Fibroblast of lung (primary cell): Measurements from ENCODE around the gene PPP3R1. TPM values are rescaled to one million over a fixed set of nuclear protein-coding genes. Genes with fewer than 3 reads are reported as not detected.
A peak's percentile ranks its signal among the peaks of the same experiment; 100 is the strongest.

Source experiments
- DNase-seq, 2 donors: peaks; one replicate each; pipeline versions ENCODE4 v3.0.0 to v3.0.0-alpha.2; 2010; ENCODE audit warnings: low read depth in 2 of 2
- H2AFZ ChIP-seq: 2 replicates; pipeline ENCODE4 v1.5.1; 2012; ENCODE audit warnings: low read length, control low read depth, inconsistent platforms
- H3K27ac ChIP-seq: 2 replicates; pipeline ENCODE4 v1.5.1; 2011; ENCODE audit warnings: low read length, control low read depth; ENCODE audit not compliant: insufficient read depth
- H3K27me3 ChIP-seq: 2 replicates; pipeline ENCODE4 v1.5.1; 2011; ENCODE audit warnings: mild to moderate bottlenecking, low read length; ENCODE audit not compliant: control insufficient read depth, insufficient read depth
- H3K36me3 ChIP-seq: 2 replicates; pipeline ENCODE4 v1.5.1; 2011; ENCODE audit warnings: low read length; ENCODE audit not compliant: control insufficient read depth, insufficient read depth
- H3K4me1 ChIP-seq: 2 replicates; pipeline ENCODE4 v1.5.1; 2011; ENCODE audit warnings: low read length; ENCODE audit not compliant: control insufficient read depth, insufficient read depth; ENCODE audit errors: extremely low read depth
- H3K4me2 ChIP-seq: 2 replicates; pipeline ENCODE4 v1.5.1; 2011; ENCODE audit warnings: low read length, control low read depth; ENCODE audit not compliant: insufficient read depth; ENCODE audit errors: extremely low read depth
- H3K4me3 ChIP-seq, 4 experiments: fragments of 200-600 bp in 1 of 4; sonication (generic) in 1 of 4; replicated peaks in 1 of 4; 2 replicates each; pipeline ENCODE4 v1.5.1; 2011 to 2016; ENCODE audit warnings: low read length in 4 of 4, low read depth in 3 of 4, mild to moderate bottlenecking in 3 of 4, control low read depth in 2 of 4, inconsistent platforms in 1 of 4, mixed read lengths in 1 of 4; ENCODE audit not compliant: insufficient read depth in 1 of 4; ENCODE audit errors: control extremely low read depth in 1 of 4
- H3K79me2 ChIP-seq: 2 replicates; pipeline ENCODE4 v1.5.1; 2012; ENCODE audit warnings: mild to moderate bottlenecking, low read length, inconsistent platforms; ENCODE audit not compliant: control insufficient read depth, insufficient read depth
- H3K9ac ChIP-seq: 2 replicates; pipeline ENCODE4 v1.5.1; 2011; ENCODE audit warnings: mild to moderate bottlenecking, low read length, control low read depth; ENCODE audit not compliant: insufficient read depth
- H3K9me3 ChIP-seq: 2 replicates; pipeline ENCODE4 v1.5.1; 2012; ENCODE audit warnings: low read depth, low read length; ENCODE audit not compliant: control insufficient read depth, insufficient read depth
- H4K20me1 ChIP-seq: 2 replicates; pipeline ENCODE4 v1.5.1; 2011; ENCODE audit warnings: low read length; ENCODE audit not compliant: control insufficient read depth, insufficient read depth; ENCODE audit errors: extremely low read depth
- CTCF ChIP-seq, 2 donors: IDR thresholded peaks in 1 of 2; conservative IDR thresholded peaks in 1 of 2; 1 replicate in 1 of 2; 2 replicates in 1 of 2; pipeline ENCODE4 v1.5.1; 2011 to 2012; ENCODE audit warnings: low read length in 2 of 2, control low read depth in 1 of 2, inconsistent platforms in 1 of 2, low read depth in 1 of 2, mild to moderate bottlenecking in 1 of 2
- EZH2 ChIP-seq: IDR thresholded peaks from 2 replicates; pipeline ENCODE4 v1.5.1; 2012; ENCODE audit warnings: low read length, control low read depth, mild to moderate bottlenecking; ENCODE audit errors: missing control alignments
- polyA plus RNA-seq, 2 donors: library from polyadenylated mRNA; depleted of rRNA in 1 of 2; stranded (reverse) in 1 of 2; unstranded in 1 of 2; fragments of >200 nt; gene quantifications; 2 replicates each; pipeline ENCODE4 v1.2.1, GENCODE V29; 2011 to 2012; ENCODE audit warnings: missing spikeins in 1 of 2
- total RNA-seq: library from RNA; depleted of rRNA; stranded (reverse); fragments of >200 nt; gene quantifications from 2 replicates; pipeline ENCODE4 v1.2.1, GENCODE V29; 2014

The PPP3R1 gene
- total and polyA plus RNA-seq, 2 donors (not counting 1 experiment from before 2014, with no cell fraction given) = 22.8 to 51.3 TPM

- Histone ChIP-seq H3K27ac (no peak overlapping the region), H4K20me1 (no peaks in the 10 kb centered on the region), H2AFZ (no peak overlapping the region), H3K4me1 (peaks cover 9% of the 10 kb centered on the region), H3K9me3 (no peaks in the 10 kb centered on the region), H3K4me3 (no peak overlapping the region), H3K36me3 (no peaks in the 10 kb centered on the region), H3K9ac (no peak overlapping the region), H3K79me2 (peaks cover 3% of the 10 kb centered on the region), H3K4me2 (no peak overlapping the region), H3K27me3 (no peaks in the 10 kb centered on the region)
- peak in 1 of 2 donors; percentile 18 for DNase-seq
- TF ChIP-seq EZH2 (no peak), CTCF (conservative IDR thresholded peaks at IDR 0.05 in 1 of 2, IDR thresholded peaks at IDR 0.05 in 1 of 2; ENCODE audit: low read depth in 1 of 2, low read length in 2 of 2) (no peak)
These were observed 6.5 kb upstream of the PPP3R1 start for GRCh38 chr2:68258851-68259250.

- Histone ChIP-seq H2AFZ (no peak overlapping the region), H3K9ac (no peak overlapping the region), H3K36me3 (no peaks in the 10 kb centered on the region), H3K9me3 (no peaks in the 10 kb centered on the region), H3K4me3 (no peak overlapping the region), H3K4me2 (peak overlapping the region; percentile 28), H3K27ac (no peak overlapping the region), H4K20me1 (no peaks in the 10 kb centered on the region), H3K79me2 (peaks cover 14% of the 10 kb centered on the region), H3K4me1 (peaks cover 9% of the 10 kb centered on the region), H3K27me3 (no peaks in the 10 kb centered on the region)
- peak; percentile 61 to 83 for DNase-seq
- TF ChIP-seq CTCF (conservative IDR thresholded peaks at IDR 0.05 in 1 of 2, IDR thresholded peaks at IDR 0.05 in 1 of 2; ENCODE audit: low read depth in 1 of 2, low read length in 2 of 2) = no peak
- no peak for TF ChIP-seq EZH2
These were observed 3.7 kb upstream of the PPP3R1 start for GRCh38 chr2:68256093-68256450.

GRCh38 chr2:68253219-68254068 is 1.1 kb upstream of the PPP3R1 start:
- DNase-seq = peak; percentile 35 to 53
- Histone ChIP-seq H3K9ac (peak overlapping the region; percentile 88), H3K27ac (peak overlapping the region; percentile 99), H3K4me1 (peaks cover 7% of the 10 kb centered on the region), H3K36me3 (no peaks in the 10 kb centered on the region), H4K20me1 (peaks cover 7% of the 10 kb centered on the region), H3K4me2 (peak overlapping the region; percentile 81), H2AFZ (peak overlapping the region; percentile 73), H3K9me3 (no peaks in the 10 kb centered on the region), H3K79me2 (peaks cover 40% of the 10 kb centered on the region), H3K4me3 (peak overlapping the region; percentile 82 to 91 (median 86)), H3K27me3 (no peaks in the 10 kb centered on the region)
- no peak for TF ChIP-seq EZH2
- TF ChIP-seq CTCF (conservative IDR thresholded peaks at IDR 0.05 in 1 of 2, IDR thresholded peaks at IDR 0.05 in 1 of 2; ENCODE audit: low read depth in 1 of 2, low read length in 2 of 2) = no peak
